ENCODE measurements around the gene TMEM9B.

The TMEM9B gene

DNA sequence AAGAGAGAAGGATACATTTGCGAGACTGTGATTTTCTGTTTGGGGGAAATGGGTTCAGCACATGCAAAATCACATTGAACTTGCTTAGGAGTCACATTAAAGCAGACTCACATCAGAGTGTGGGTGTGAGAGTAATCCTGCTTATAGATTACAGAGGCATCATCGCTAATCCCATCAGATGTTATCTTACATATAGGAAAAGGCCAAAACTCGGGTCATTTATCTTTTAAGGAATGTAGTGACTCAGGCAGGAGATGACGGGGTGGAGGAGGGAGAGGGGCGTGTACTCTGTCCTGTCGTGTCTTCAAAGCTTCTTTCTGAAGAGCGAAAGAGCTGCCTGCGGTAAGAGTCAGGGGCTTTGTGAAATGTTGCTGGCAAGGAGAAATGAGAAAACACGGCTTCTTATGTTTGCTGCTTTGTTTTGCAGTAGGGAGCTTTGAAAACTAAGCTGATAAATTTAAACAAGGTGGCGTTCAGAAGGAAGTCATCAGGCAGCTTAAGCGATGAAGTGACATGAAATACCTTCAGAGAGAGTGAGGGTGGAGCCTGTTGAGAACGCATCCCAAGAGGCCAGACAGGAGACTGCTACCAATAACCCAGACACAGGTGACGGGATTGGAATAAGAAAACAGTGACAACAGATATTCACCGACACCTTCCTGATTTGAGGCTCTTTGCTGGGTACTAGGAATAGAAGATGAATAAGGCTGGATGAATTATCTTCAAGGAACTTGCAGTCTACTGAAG, 29.3 kb downstream of the TMEM9B start:
- intact Hi-C loops (cut with DNase I): no loop called here
- DNase-seq: no peak

DNA sequence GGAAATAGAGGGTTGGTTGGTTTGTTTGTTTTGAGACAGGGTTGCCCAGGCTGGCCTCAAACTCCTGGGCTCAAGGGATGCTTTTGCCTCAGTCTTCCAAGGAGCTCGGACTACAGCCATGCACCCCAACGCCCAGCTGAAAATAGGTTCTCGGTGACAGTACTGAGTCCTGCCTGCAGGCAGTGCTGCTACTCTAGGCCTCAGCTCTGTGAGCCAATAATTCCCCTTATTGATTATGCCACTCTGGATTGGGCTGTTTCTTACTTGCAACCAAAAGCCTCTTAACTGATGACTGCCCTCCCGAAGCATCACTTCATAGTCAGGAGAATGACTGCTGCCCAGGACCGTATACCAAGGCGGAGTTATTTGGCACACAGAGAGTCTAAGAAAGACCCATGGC, 30.3 kb downstream of the TMEM9B start:
- intact Hi-C loops (cut with DNase I): no loop called here
- no peak for DNase-seq

DNA sequence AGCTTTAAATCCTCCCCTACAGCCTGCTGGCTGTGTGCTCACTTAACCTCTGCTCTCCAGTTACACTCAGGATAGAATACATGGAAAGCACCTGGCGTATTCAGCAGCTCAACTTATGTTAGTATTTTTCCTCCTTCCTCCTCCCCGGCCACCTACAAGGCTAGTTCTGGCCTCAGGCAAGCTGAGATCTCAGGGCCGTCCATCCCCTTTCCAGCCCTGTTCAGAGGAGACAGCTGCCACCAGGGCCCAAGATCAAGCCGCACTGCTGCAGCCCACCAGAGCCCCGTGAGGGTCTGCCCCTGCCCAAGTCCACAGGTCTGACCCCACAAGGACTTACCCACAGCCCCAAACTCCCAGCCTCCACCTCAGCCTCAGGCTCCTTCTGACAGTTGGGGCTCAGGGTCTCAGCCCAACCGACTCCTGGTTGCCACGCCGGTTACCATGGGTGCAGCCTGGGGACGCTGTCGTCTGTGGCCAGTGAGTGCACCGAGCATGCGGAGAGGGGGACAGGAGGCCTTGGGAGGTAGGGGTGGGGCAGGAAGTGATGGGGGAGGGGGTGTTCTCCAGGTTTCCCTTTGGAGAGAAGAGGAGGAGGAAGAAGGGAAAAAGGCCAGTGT, 31.6 kb downstream of the TMEM9B start, which contains the start of gene C11orf16:
Gene C11orf16 (minus strand): TSS at position 384 of the 617 bp plus-strand sequence. CDS start 639 bp downstream, outside the sequence.
- DNase-seq: no peak
- intact Hi-C loops (cut with DNase I): no loop called here

DNA sequence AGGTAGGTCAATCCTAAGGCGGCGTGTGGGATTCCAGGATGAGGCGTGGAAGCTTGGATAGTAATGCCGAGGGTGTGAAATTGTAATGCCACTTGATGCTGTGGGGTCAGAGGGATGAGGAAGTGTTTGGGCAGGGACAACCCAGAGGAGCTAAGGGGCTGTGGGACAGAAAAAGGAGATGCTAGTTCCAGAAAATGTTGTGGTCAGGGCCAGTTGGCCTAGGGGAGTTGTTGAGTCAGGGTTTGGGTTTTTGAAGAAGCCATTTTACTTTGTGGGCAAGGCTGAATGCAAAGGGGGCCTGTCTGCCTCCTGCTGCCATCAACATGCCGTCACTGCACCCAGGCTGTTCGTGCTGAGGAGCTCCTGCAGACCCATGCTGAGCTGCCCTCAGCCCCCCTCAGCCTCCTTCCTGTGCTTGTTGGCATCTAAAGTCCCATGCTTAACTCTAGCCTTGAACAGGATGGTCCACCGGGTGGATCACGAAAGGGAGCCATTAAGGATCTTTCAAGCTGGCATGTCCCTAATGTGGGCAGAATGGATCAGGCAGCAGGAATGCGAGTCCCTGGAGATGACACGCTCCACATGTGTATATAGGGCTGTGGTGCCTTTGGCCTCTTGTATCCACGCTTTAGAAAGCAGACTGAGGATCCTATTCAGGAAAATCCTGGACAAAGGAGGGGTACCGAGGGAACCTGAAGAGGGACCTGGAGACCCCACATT, 33.6 kb downstream of the TMEM9B start:
- no peak for DNase-seq
- intact Hi-C loops (cut with DNase I): no loop called here

DNA sequence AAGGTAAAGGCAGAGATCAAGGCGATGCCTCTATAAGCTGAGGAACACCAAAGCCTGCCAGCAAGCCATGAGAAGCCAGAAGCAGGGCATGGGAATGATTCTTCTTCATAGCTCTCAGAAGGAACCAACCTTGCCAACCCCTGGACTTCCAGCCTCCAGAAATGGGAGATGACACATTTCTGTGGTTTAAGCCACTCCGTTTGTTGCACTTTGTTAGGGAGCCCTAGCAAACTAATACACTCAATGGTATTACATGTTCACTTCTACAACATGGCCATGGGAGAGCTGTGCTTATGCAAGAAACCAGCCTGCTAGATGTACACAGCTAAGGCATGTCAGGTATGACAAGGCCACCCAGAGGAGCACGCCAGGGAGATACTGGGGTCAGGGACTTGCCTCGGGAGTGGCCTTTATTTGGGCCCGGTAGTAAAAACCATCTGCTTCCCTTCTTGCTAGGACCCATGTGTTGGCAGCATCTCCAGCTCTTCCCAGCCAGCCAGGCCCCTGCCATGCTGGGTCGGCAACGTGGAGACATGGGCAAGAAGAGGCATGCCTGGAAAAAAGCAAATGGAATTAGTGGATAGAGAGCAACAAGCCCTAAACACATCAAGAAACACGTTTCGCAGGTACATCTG, 35.1 kb downstream of the TMEM9B start:
- intact Hi-C loops (cut with DNase I): no loop called here
- DNase-seq: peak in 1 of 42 donors; percentile 3

DNA sequence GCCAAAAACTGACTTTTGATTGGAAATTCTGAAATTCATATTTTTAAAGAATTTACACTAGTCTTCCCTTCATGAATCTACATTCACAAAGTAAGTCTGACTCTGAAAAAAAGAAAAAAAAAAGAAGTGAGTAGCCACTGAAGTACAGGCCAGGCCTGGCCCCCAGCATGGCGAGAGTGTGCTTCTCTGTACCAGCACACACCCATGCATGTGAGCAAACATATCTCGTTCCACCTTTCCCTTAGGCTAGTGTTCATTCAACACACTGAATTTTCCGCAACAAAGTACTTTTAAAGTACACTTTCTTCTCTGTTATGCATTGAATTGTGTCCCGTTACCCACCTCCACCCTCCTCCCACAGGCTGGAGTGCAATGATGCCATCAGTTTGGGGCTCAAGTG, 36.0 kb downstream of the TMEM9B start:
- DNase-seq: peak in 1 of 42 donors; percentile 7
- intact Hi-C loops (cut with DNase I): no loop called here

DNA sequence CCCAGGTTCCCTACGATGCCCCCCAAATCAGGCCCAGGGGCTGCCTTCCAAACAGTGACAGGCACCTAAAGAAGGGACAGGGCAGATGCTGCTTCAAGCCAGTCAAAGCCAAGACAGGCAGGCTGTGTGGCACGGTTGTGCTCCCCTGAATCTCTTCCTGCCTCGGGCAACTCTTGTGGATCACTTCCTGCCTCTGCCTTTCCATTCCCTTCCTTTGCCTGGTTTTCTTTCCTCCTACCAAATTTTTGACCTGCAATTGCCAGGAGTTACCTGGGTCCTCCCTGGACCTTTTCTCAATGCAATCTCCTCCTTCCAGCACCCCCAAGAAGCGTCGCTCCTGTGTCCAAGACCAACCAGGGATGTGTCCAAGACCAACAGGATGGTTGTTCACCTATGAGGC, 37.0 kb downstream of the TMEM9B start:
- DNase-seq: peak in 1 of 42 donors; percentile 7
- intact Hi-C loops (cut with DNase I): no loop called here

DNA sequence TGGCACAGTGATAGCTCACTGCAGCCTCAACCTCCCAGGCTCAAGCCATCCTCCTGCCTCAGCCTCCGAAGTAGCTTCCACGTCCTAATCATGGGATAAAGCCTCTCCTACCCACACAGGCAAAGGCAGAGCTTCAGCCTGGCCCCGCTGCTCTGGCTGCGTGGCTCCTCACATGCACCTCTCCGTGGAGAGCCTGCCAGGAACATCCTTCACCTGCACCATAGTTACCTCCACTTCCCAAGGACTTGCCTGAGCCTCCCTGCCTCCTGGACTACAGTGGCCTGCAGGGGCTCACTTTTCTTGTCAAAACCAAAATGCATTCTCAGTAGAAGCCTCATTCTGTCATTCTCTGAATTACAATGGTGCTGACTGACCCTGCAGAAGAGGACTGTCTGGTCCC, 38.0 kb downstream of the TMEM9B start:
- intact Hi-C loops (cut with DNase I): no loop called here
- peak in 1 of 42 donors; percentile 14 for DNase-seq

DNA sequence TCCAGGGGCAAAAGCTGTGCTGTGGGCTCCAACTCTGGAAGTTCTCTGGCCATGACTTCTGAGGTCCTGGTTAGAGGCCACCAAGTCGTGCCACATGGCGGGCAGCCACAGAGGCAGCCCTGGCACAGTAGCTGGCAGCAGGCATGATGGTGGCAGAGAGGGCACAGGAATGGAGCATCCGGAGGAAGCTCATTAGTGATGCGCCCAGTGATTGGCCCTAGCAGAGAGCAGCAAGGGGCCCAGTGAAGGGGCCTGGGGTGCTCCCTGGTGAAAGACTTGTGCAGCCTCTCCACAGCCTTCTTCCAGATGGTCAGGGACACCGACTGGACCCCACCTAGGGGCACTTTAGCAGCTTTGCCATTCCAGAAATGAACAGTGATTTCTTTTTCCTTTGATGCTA, 38.5 kb downstream of the TMEM9B start:
- intact Hi-C loops (cut with DNase I): no loop called here
- peak in 1 of 42 donors; percentile 26 for DNase-seq

DNA sequence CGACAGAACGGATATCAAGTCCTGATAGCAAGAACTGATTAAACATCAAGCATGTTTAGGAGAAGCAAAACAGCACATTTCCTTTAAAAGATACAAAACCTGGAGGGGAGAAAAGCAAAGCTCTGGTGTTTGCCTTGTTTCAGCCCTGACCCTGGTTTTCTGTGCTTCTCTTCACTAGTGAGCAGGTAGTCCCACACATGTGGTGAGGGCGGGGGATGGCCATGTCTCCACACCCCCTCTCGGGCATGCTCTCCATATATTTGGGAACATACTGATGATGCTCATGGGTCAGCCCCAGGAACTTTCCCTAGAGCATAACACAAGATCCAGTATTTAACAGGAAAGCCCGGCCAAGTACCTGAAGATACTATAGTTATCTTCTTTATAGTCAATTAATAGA, 41.6 kb downstream of the TMEM9B start:
- peak in 1 of 42 donors; percentile 7 for DNase-seq
- intact Hi-C loops (cut with DNase I): no loop called here

DNA sequence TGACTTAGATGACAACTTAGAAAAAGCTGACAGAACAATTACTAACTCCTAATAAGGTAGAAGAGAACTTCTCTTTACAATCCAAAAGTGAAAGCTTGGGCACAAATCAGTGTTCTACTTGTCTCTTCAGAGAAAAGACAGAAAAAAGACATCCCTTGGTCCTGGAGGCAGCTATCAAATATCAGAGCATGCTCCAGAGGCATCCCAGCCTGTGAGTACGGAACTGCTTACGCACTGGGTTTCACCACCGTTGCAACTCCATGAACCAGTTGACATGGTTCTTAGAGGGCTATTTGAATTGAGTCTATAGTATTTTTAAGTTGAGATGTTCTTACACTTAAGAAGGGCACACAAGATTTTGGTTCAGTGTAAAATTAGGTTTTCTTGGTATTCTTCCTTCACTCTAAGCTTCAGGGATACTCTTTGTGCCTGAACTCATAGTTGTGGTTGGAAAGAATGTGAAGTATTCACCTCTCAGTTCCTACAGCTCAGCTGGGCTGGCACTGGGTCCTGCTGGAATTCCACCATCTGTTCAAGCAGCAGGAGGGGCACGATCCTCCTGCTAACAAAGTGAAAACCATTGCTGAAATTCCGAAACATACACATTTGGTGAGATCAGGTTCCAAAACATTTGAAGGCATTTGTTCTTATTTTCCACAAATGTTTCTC, 47.0 kb downstream of the TMEM9B start:
- intact Hi-C loops (cut with DNase I): loop anchor here (10.0 kb wide), 1 partner anchor 218 kb away; no protein-coding TSS in a partner anchor
- peak in 1 of 42 donors; percentile 33 for DNase-seq

DNA sequence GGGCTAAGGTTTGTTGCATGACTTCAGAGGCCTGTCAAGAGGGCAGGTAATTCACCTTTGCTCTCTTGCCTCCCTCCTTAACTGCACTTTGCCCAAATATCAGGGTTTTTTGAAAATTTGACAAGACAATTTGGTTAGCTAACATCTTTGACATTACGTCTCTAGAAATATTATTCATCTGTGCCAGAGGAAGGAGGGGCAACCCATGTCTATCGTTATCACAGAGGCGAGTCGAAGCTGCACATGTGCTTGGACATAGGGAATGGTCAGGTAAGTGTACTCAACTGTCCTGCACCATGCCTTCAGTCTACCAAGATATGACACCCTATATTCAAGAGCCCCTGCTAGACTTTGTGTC, 49.6 kb downstream of the TMEM9B start:
- intact Hi-C loops (cut with DNase I): loop anchor here (5.0 to 10.0 kb wide), 2 partner anchors 220 to 227 kb away; no protein-coding TSS in a partner anchor
- DNase-seq: no peak

DNA sequence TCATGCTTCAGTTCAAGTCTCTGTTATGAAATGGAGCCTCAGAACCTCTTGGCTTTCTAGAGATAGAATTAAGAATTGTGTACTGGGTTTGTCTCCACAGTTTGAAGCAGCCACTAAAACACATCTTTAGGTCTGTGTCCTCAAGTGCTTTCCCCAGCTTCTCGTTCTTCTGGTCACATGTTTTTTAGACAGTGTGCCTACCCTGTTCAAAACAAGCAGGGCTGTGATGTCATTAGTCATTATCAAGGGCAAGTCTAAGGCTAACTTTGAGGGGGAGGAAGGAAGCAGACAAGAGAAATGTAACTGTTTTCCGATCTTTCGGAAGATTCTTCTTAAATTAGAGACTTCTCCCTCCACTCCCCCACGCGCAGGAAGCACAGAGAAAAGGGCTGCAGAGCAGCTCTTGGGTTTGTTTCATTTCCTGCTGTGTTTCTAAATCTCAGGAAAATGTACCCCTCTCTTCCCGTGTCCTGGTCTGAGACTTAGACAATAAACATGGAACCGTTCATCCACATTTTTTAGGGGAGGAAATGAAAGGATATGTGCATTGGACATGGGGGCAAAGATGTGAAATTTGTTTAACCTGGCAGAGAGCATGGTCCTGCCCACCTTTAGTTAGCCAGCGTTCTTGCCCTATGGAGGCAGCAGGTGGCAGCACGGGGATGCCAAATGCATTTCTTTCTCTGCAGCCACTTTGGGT, 50.1 kb downstream of the TMEM9B start:
- intact Hi-C loops (cut with DNase I): loop anchor here (5.0 to 10.0 kb wide), 2 partner anchors 221 to 227 kb away; no protein-coding TSS in a partner anchor
- peak; percentile 5 to 80 (median 54) for DNase-seq

DNA sequence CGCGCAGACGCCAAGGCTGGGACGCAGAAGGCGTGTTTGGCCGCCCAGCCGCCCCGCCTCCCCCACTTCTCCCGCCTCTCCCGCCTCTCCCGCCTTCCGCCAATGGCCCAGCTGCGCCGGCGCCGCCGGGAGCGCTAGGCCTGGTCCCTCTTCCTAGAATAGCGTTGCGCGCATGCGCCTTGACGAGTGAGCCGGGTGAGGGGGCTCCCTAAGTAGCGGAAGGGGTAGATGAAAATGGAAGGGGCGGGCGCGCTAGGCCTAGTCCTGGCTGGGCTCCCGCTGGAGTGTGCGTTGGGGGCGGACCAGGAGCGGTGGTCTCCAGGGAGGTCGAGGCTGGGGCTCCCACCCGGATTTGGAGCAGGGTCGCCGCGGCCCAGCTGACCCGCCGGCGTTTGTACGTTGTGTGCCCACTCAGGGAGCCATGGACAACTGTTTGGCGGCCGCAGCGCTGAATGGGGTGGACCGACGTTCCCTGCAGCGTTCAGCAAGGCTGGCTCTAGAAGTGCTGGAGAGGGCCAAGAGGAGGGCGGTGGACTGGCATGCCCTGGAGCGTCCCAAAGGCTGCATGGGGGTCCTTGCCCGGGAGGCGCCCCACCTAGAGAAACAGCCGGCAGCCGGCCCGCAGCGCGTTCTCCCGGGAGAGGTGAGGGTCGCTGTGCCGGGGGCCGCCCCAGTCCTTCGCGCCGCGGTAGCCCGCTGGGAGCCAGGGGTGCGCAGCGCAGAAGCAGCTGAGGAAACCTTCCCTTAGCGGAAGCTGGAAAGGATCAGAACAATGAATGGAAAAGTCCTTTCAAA, 53.0 kb downstream of the TMEM9B start, which contains the start of gene AKIP1:
Gene AKIP1 (plus strand): TSS at position 161 of the 795 bp plus-strand sequence. CDS start 261 bp downstream, at position 422.
- peak; percentile 84 to 98 (median 96) for DNase-seq
- intact Hi-C loops (cut with DNase I): loop anchor here (5.0 to 10.0 kb wide), 2 partner anchors 224 kb away; no protein-coding TSS in a partner anchor

DNA sequence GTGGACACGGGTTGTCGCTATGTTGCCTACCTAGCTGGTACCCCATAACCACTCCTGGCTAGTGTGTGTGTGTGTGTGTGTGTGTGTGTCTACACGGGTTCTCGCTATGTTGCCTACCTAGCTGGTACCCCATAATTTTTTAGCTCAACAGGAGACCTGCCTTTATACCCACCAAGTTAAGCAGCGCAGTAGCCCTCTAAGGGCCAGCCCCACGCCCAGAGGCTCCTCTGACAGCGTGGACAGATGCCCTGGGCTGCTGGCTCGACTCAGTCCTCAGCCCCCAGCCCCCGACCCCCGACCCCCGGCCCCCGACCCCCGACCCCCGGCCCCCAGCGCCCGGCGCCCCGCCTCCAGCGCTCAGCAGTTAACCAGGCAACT, 53.6 kb downstream of the TMEM9B start:
- DNase-seq: no peak
- intact Hi-C loops (cut with DNase I): loop anchor here (5.0 to 10.0 kb wide), 2 partner anchors 223 to 224 kb away; no protein-coding TSS in a partner anchor

DNA sequence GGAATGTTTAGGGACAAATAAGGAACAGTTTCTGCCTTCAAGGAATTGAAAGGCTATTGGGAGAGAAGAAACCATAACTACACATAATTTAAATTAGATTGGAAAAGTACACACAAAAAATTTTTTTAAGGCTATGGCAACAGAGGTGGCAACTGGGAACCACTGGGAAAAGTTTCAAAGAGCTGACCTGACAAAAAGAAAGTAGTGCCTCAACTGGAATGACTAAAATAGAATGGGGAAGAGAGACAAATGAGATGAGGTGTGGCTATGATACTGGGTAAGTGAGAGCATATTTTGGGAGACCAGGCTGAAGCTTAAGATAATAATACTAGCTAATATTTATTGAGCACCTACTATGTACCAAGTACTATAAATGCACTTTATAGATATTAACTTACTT, 56.1 kb downstream of the TMEM9B start:
- intact Hi-C loops (cut with DNase I): no loop called here
- DNase-seq: no peak

DNA sequence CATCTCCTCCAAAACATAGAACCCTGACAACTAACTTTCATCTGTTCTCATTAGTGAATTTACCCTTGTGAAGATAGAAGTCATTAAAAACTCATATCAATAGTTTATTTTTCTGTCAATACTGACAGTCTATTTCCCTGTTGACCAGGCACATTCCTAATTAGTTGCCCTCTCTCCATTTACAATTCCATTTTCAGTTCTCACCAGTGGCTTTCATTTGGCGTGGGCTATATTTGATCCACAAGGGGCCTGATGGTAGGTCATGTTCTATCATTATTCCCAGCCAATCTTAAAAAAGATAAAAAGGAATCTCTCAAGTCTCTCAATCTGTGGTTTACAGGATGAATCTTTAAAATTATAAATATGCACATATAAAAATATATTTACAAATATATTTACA, 57.1 kb downstream of the TMEM9B start:
- DNase-seq: no peak
- intact Hi-C loops (cut with DNase I): no loop called here

Data from head of caudate nucleus (tissue), 42 donors.